ENCODE data around the gene ESYT3. TPM values are rescaled to one million over a fixed set of nuclear protein-coding genes. Genes with fewer than 3 reads are reported as not detected.

The ESYT3 gene, protein sequence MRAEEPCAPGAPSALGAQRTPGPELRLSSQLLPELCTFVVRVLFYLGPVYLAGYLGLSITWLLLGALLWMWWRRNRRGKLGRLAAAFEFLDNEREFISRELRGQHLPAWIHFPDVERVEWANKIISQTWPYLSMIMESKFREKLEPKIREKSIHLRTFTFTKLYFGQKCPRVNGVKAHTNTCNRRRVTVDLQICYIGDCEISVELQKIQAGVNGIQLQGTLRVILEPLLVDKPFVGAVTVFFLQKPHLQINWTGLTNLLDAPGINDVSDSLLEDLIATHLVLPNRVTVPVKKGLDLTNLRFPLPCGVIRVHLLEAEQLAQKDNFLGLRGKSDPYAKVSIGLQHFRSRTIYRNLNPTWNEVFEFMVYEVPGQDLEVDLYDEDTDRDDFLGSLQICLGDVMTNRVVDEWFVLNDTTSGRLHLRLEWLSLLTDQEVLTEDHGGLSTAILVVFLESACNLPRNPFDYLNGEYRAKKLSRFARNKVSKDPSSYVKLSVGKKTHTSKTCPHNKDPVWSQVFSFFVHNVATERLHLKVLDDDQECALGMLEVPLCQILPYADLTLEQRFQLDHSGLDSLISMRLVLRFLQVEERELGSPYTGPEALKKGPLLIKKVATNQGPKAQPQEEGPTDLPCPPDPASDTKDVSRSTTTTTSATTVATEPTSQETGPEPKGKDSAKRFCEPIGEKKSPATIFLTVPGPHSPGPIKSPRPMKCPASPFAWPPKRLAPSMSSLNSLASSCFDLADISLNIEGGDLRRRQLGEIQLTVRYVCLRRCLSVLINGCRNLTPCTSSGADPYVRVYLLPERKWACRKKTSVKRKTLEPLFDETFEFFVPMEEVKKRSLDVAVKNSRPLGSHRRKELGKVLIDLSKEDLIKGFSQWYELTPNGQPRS
- polyA plus RNA-seq (2013, experiment 1 of 2; ENCODE audit: insufficient read length) = 0.20 TPM
- polyA plus RNA-seq (2013, experiment 2 of 2; ENCODE audit: insufficient read length) = 0.17 TPM

DNA sequence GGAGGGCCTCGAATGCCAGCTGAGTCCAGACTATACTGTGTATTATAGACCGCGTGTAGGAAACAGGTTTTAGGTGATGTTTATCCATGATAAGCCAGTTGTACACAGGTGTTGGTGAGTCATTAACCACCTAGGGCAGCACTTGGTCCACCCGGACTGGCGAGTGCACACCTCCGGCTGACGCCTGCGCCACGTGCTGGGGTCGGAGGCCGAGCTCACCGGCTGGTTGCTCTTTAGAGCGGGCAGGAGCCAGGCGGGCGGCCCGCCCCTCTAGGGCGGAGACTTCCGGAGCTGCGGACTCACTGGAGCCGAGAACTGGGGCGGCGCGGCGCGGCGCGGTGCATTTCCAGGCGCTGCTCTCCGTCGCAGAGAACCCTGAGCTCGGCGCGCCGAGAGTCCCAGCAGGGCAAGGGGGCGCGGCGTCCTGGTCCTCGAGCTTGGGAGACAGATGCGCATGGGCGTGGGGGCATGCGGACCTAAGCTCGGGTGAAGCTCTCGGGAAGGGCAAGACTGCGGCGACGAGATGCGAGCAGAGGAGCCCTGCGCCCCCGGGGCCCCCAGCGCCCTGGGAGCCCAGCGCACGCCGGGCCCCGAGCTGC, at the start of gene ESYT3:
Gene ESYT3, plus strand, starts transcription at position 341 of the 599 bp plus-strand sequence. Its CDS starts 183 bp downstream, at position 524.
- DNase-seq = peak; percentile 62

- no peak for DNase-seq
Measured at GRCh38 chr3:138384976-138385375, 49.4 kb upstream of the ESYT3 start.

- peak; percentile 16 for DNase-seq
Measured at GRCh38 chr3:138389144-138389601, 45.2 kb upstream of the ESYT3 start.

DNA sequence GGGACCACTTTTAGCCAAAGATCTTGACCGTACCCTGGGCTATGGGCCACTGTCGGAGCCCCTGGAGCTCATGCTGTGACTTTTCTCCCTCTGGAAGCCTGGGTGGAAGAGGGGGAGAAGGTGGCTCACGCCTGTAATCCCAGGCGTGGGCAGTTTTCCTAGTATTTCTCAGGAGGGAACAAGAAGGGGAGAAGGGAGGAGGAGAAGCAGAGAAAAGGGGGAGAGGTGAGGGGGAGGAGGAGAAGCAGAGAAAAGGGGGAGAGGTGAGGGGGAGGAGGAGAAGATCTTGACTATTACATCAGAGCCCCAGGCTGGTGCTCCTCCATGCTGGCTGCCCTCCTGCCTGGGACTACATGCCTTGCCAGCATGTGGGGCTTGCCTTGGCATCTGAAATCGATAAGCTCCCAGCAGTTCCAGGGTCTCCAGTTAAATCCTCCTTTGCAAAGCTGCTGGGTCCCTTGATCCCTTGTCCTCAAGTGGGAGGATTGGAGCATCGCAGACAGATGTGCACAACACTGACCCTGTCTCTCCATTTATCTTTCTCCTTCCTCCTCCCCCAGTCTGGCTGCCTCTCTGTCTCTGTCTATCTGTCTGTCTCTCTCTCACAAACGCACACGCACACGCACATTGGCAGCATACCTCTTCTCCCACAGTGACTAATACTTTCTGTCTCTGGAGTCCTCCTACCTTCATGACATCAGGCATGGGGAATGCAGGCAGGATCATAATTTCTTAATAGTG, 44.4 kb upstream of the ESYT3 start:
- peak; percentile 91 for DNase-seq

DNA sequence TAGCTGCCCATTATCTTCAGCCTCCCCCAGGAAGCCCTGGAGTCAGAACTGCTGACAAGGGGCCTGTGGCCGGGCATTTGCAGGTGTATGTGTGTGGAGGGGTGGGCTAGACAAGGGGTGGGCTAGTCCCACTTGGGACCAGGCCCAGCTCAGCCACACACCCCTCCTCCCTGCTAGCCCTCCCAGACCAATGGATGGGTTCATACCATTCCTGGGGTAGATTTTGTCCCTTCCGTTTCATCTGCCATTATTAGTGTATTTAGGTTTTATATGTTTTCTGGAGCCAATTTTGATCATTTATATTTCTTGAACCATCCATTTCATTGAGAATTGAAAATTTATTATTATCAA, 43.9 kb upstream of the ESYT3 start:
- DNase-seq = no peak

- no peak for DNase-seq
Measured at GRCh38 chr3:138394156-138394555, 40.3 kb upstream of the ESYT3 start.

GRCh38 chr3:138394686-138395085, 39.7 kb upstream of the ESYT3 start:
- DNase-seq = no peak

GRCh38 chr3:138395865-138396751, 38.3 kb upstream of the ESYT3 start:
- DNase-seq = no peak

DNA sequence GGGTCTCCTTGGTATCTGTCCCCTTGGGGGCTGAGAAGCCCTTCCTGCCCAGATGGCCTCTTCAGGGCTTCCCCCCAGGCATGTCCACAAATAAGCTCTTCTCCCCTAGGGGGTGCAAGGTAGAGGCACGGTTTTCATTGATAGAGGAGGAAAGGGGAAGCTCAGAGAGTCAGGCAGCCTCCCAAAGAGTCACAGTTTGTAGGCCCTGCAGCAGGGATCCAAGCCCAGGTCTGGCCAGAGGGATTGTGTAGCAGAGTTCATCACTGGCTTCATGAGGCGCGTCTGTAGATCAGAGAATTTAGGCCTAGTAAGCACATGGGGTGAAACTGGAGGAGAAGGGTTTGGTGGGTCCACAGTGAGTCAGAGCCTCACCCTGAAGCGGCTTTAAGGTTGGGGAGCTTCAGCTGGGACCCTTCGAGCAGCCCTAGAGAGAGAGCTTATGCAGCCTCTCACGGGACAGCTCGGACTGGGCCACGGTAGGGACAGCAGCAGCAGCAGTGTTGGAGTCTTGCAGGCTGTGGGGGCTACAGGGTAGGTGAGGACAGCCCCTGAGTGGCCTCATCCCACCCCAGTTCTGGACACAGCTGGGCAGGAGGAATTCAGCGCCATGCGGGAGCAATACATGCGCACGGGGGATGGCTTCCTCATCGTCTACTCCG, 37.5 kb upstream of the ESYT3 start:
- no peak for DNase-seq

- no peak for DNase-seq
Measured at GRCh38 chr3:138397983-138398382, 36.4 kb upstream of the ESYT3 start.

GRCh38 chr3:138398791-138399575, 35.4 kb upstream of the ESYT3 start:
- DNase-seq = no peak

DNA sequence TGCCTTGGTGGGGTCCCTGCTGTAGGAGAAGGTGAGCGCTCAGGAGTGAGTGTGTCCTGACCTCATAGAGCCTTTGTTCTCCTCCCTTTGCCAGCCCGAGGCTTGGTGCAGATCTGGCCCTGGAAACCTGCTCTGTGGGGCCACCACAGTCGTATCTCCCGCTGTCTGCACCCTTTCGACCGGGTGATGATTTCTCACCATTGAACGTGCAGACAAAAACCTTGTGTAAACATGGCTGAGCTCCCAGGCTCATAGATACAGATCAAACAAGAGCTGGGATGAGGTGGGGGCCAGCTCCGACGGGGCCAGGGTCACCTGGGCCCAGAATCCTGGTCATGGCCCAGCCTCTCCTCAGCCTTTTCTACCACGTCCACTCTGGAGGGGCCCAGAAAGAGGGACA, 34.6 kb upstream of the ESYT3 start:
- DNase-seq = no peak

DNA sequence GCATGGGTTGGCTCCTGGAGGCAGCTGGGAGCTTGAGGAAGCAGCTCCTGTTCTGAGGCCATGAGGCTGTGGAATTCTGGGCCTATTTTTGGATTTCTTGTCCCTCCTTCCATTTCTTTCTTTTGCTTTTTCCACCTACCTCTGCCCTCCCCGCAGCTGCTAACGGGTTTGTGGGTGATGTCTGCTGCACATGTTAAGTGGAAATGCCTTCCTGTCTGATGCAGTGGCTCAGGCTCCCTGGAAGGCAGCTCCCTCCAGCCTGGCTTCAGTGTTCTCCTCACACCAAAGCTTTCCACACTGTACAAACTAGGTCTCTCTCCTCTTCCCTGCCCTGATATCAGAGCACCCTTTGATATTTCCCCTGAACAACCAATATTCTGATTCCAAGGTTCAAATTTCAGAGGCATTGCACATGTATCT, 33.8 kb upstream of the ESYT3 start:
- DNase-seq = no peak

GRCh38 chr3:138401834-138402233, 32.6 kb upstream of the ESYT3 start:
- no peak for DNase-seq

- DNase-seq = no peak
Measured at GRCh38 chr3:138404121-138404520, 30.3 kb upstream of the ESYT3 start.

DNA sequence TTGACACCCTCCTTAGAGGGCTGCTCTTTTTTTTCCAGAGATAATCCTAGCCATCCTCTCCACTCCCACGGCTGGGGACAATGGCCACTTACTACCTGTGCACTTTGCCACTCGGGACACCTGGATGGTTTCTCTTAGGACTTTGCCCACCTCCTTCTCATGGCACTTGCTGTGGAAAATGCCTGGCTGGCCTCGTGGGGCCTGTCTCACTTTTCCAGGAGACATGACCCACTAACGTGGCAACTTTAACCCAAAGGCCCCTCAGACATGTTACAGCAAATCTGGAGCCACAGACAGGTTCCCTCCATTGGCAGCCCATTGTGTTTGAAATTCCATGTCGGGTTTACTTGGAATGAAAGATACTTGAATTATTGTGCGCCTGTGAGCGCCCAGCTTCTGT, 29.4 kb upstream of the ESYT3 start:
- no peak for DNase-seq

- no peak for DNase-seq
Measured at GRCh38 chr3:138405486-138405885, 28.9 kb upstream of the ESYT3 start.

DNA sequence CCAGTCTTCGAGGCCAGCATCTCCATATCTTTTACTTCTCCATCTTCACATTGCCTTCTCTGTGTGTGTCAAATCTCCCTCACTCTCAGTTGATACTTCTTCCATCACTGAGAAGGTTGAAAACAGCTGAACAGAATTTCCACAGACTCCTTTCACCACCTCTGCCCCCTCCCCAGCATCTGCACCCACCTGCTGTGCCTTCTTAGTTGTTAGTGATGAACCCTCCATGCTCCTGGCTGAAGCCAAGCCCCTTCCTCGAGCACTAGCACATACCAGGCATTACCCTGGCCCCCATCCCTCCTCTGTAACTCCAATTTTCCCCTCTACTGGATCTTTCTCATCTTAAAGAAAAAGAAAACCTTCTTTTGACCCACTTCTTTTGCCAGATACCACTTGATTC, 27.8 kb upstream of the ESYT3 start:
- no peak for DNase-seq

GRCh38 chr3:138407236-138407907, 27.0 kb upstream of the ESYT3 start:
- no peak for DNase-seq
